Breast epithelium (tissue), 3 donors: ENCODE results near the gene ISG20L2.

Experiments used
- POLR2AphosphoS5 ChIP-seq, 3 donors: sonication (generic); formaldehyde crosslinking; IDR thresholded peaks; one replicate each; pipeline ENCODE4 v1.6.1; 2017; ENCODE audit warnings: antibody characterized with exemption in 3 of 3
- TF ChIP-seq, protein P1 (sequence below), 3 donors: fragments of 450-650 bp; IDR thresholded peaks; one replicate each; pipeline ENCODE4 v1.5.1; 2016 to 2017; ENCODE audit warnings: antibody characterized with exemption in 3 of 3, mild to moderate bottlenecking in 3 of 3, moderate library complexity in 3 of 3

DNA sequence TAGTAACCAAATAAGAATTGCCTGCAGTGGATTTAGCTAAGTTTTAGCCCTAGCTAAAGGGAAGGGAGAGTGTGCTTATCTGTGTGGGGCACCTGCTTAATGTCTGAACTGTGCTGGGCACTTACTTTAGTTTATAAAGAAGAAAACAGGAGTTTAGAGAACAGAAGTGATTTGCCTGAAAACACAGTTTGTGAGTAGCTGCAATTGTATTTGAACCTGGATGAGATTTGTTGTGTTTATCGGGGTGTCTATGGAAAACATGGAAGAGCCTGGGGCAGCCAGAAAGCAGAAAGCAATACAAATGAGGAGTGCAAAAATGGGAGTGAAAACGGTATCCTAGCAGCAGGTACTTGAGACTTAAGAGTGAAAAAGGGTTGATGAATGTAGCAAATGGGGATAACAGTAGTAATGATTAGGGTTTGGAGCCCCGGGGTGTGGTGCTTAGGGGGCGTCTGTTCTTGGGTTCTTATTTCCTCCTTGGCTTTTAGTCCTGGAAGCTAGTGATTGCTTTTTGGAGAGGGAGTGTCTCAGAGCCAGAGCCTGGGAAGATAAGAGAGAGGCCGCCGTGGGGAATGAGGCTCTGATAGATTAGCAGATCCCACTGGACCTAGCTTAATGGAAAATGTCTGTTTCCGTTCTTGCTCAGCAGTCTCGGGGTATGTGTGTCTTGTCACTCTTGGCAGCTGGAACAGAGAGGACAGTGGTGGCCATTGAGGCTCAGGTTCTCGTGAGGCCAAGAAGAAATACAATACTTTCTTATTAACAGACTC, 44.3 kb upstream of the ISG20L2 start:
- TF ChIP-seq, protein P1, sequence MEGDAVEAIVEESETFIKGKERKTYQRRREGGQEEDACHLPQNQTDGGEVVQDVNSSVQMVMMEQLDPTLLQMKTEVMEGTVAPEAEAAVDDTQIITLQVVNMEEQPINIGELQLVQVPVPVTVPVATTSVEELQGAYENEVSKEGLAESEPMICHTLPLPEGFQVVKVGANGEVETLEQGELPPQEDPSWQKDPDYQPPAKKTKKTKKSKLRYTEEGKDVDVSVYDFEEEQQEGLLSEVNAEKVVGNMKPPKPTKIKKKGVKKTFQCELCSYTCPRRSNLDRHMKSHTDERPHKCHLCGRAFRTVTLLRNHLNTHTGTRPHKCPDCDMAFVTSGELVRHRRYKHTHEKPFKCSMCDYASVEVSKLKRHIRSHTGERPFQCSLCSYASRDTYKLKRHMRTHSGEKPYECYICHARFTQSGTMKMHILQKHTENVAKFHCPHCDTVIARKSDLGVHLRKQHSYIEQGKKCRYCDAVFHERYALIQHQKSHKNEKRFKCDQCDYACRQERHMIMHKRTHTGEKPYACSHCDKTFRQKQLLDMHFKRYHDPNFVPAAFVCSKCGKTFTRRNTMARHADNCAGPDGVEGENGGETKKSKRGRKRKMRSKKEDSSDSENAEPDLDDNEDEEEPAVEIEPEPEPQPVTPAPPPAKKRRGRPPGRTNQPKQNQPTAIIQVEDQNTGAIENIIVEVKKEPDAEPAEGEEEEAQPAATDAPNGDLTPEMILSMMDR (IDR thresholded peaks at IDR 0.05), result no peak
- TF ChIP-seq POLR2AphosphoS5 (IDR thresholded peaks at IDR 0.05), result no peak
